HEK293T (cell line): Measurements from ENCODE around the gene GFI1.

Experiments used
- CTCF ChIA-PET: fragments of 350-600 bp; formaldehyde crosslinking; extraction: SDS; loops from one replicate; lab custom pipeline; 2021; ENCODE audit warnings: antibody characterized with exemption, inconsistent platforms; lab: Yijun Ruan, JAX
- POLR2A ChIA-PET: fragments of 350-600 bp; formaldehyde crosslinking; extraction: SDS; loops from one replicate; lab custom pipeline; 2020; ENCODE audit warnings: antibody characterized with exemption, inconsistent platforms; lab: Yijun Ruan, JAX
- DNase-seq: peaks from one replicate; pipeline ENCODE4 v3.0.0; 2012; ENCODE audit warnings: mixed read lengths; ENCODE audit errors: extremely low spot score
- ARNT ChIP-seq: fragments of 450-650 bp; IDR thresholded peaks from 2 replicates; pipeline ENCODE4 v1.6.1; 2017; ENCODE audit warnings: mild to moderate bottlenecking
- BHLHE40 ChIP-seq: fragments of 450-650 bp; IDR thresholded peaks from 2 replicates; pipeline ENCODE4 v1.6.1; 2016; ENCODE audit warnings: mild to moderate bottlenecking, moderate library complexity, borderline replicate concordance
- CTBP1 ChIP-seq: fragments of 450-650 bp; IDR thresholded peaks from 2 replicates; pipeline ENCODE4 v1.6.1; 2016; ENCODE audit warnings: borderline replicate concordance
- ELF4 ChIP-seq: fragments of 450-650 bp; IDR thresholded peaks from 2 replicates; pipeline ENCODE4 v1.6.1; 2017; ENCODE audit warnings: antibody characterized with exemption
- FOXA1 ChIP-seq: fragments of 450-650 bp; IDR thresholded peaks from 2 replicates; pipeline ENCODE4 v1.6.1; 2016; ENCODE audit warnings: mild to moderate bottlenecking
- FOXK2 ChIP-seq: fragments of 450-650 bp; IDR thresholded peaks from 2 replicates; pipeline ENCODE4 v1.6.1; 2016; ENCODE audit warnings: mild to moderate bottlenecking
- FOXM1 ChIP-seq: fragments of 450-650 bp; IDR thresholded peaks from 2 replicates; pipeline ENCODE4 v1.6.1; 2017; ENCODE audit warnings: mild to moderate bottlenecking, borderline replicate concordance
- HDGF ChIP-seq: fragments of 450-650 bp; IDR thresholded peaks from 2 replicates; pipeline ENCODE4 v1.6.1; 2017; ENCODE audit warnings: antibody characterized with exemption, borderline replicate concordance
- L3MBTL2 ChIP-seq: fragments of 450-650 bp; conservative IDR thresholded peaks from 2 replicates; pipeline ENCODE4 v1.6.1; 2016; ENCODE audit warnings: mild to moderate bottlenecking
- LEF1 ChIP-seq: fragments of 450-650 bp; IDR thresholded peaks from 2 replicates; pipeline ENCODE4 v1.6.1; 2017; ENCODE audit warnings: mild to moderate bottlenecking, borderline replicate concordance
- NFRKB ChIP-seq: fragments of 450-650 bp; IDR thresholded peaks from 2 replicates; pipeline ENCODE4 v1.6.1; 2016; ENCODE audit warnings: mild to moderate bottlenecking, moderate library complexity
- PKNOX1 ChIP-seq: fragments of 450-650 bp; IDR thresholded peaks from 2 replicates; pipeline ENCODE4 v1.6.1; 2016
- SP1 ChIP-seq: fragments of 450-650 bp; IDR thresholded peaks from 2 replicates; pipeline ENCODE4 v1.6.1; 2017
- SUZ12 ChIP-seq: fragments of 450-650 bp; IDR thresholded peaks from 2 replicates; pipeline ENCODE4 v1.6.1; 2016; ENCODE audit warnings: mild to moderate bottlenecking
- TARDBP ChIP-seq: fragments of 450-650 bp; IDR thresholded peaks from 2 replicates; pipeline ENCODE4 v1.6.1; 2016
- ZNF384 ChIP-seq: fragments of 450-650 bp; IDR thresholded peaks from 2 replicates; pipeline ENCODE4 v1.6.1; 2016

The GFI1 gene

DNA sequence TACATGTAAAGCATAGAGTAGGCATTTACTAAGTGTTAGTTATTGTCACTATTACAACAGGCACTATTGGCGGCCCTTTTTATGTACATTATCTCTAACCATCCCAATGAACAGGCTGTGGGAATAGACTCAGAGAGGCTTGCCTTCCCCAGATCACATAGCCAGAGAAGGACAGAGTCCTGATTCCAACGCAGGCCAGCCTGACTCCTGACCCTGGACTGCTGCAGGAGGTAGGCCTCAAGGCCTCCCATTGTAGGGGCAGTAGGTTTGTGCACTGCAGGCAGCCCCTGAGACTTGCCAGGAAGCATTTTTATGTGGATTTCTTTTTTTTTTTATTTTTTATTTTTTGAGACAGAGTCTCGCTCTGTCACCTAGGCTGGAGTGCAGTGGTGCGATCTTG is 6.4 kb upstream of the GFI1 start:
- no peak for TF ChIP-seq FOXM1
- no peak for TF ChIP-seq LEF1
- TF ChIP-seq ZNF384 = no peak
- TF ChIP-seq ELF4 = no peak
- TF ChIP-seq ARNT = no peak
- no peak for TF ChIP-seq NFRKB
- no peak for TF ChIP-seq PKNOX1
- no peak for TF ChIP-seq BHLHE40
- no peak for TF ChIP-seq SUZ12
- no peak for TF ChIP-seq L3MBTL2
- no peak for TF ChIP-seq HDGF
- TF ChIP-seq FOXK2 = no peak
- no peak for TF ChIP-seq CTBP1
- no peak for TF ChIP-seq SP1
- no peak for TF ChIP-seq FOXA1
- TF ChIP-seq TARDBP = no peak
- ChIA-PET CTCF (no interaction called here), POLR2A (no interaction called here)
- DNase-seq = no peak

- ChIA-PET CTCF (interaction anchor here (0.6 kb wide), 1 partner anchor 471 kb away, joined by 3 read pairs; no protein-coding TSS in a partner anchor), POLR2A (no interaction called here)
- TF ChIP-seq SP1 = no peak
- no peak for TF ChIP-seq FOXK2
- no peak for TF ChIP-seq ZNF384
- no peak for TF ChIP-seq CTBP1
- no peak for TF ChIP-seq FOXA1
- TF ChIP-seq SUZ12 = no peak
- TF ChIP-seq HDGF = no peak
- TF ChIP-seq PKNOX1 = no peak
- no peak for TF ChIP-seq ARNT
- no peak for TF ChIP-seq LEF1
- no peak for TF ChIP-seq NFRKB
- TF ChIP-seq ELF4 = no peak
- no peak for TF ChIP-seq L3MBTL2
- TF ChIP-seq BHLHE40 = no peak
- no peak for DNase-seq
Observed at GRCh38 chr1:92488832-92489231, 2.1 kb upstream of the GFI1 start.

DNA sequence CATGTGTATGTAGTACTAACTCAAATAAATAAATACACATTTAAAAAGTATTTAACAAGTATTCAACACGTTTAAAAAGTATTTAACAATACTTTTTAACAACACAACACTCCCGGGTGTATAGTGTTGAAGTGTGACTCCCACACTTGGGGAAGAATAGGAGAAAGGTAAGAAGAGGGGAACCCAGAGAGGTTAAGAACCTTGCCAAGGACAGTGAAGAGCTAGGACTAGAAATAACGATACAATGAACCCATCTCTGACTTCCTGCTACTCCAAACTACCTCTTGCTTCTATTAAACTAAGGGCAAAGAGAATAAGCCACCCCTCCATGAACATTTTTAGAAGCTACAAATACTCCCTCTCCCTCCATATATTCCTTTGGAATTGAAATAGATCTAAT is 1.7 kb upstream of the GFI1 start:
- no peak for DNase-seq
- ChIA-PET POLR2A (no interaction called here), CTCF (no interaction called here)
- TF ChIP-seq CTBP1 = no peak
- no peak for TF ChIP-seq FOXM1
- no peak for TF ChIP-seq LEF1
- TF ChIP-seq FOXA1 = no peak
- TF ChIP-seq FOXK2 = no peak
- no peak for TF ChIP-seq ARNT
- TF ChIP-seq L3MBTL2 = no peak
- TF ChIP-seq ELF4 = no peak
- TF ChIP-seq NFRKB = no peak

DNA sequence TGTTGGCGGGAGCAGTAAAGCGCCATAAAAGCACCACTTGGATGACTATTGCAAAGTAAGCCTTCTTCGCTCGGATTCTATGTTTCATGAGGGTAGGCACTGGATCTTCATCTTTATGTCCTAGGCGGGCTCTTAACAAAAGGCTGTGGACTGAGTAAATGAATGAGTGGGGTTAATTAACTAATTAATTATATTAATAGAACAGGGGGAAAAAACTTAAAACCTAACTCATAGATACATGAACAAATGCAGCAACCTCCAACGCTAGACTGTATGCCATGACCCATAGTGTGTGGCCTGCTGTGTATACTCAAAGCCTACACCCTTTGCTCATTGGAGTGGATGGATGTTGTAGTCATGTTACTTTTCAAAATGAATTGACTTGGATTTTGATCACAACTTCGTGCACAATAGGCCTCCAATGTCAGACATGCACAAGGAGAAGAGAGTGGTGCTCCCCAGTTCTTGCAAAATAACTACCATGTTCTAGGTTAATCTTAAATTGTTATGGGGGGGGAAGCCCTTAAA is 417 bp upstream of the GFI1 start:
- DNase-seq = no peak
- ChIA-PET POLR2A (interaction anchor here (0.6 to 0.8 kb wide), 4 partner anchors 9 to 188 kb away, joined by 3 to 4 read pairs (median 3); no protein-coding TSS in a partner anchor), CTCF (no interaction called here)

More for the DNA sequence above, 417 bp upstream of the GFI1 start:
- TF ChIP-seq HDGF = no peak
- TF ChIP-seq FOXK2 = no peak
- no peak for TF ChIP-seq FOXA1
- no peak for TF ChIP-seq ARNT
- no peak for TF ChIP-seq PKNOX1
- TF ChIP-seq L3MBTL2 = no peak; the same call in 1 of the 2 replicates
- no peak for TF ChIP-seq FOXM1
- TF ChIP-seq LEF1 = no peak
- no peak for TF ChIP-seq ELF4
- no peak for TF ChIP-seq BHLHE40
- TF ChIP-seq CTBP1 = no peak
- TF ChIP-seq TARDBP = no peak
- TF ChIP-seq SP1 = no peak
- no peak for TF ChIP-seq SUZ12
- TF ChIP-seq NFRKB = no peak
- no peak for TF ChIP-seq ZNF384
